Amniotic epithelial cell (primary cell): ENCODE data around the gene TGM3.

ENCODE experiments used
- DNase-seq: peaks from one replicate; pipeline ENCODE4 v3.0.0-alpha.2; 2010; ENCODE audit warnings: low read depth

TGM3 gene

DNA sequence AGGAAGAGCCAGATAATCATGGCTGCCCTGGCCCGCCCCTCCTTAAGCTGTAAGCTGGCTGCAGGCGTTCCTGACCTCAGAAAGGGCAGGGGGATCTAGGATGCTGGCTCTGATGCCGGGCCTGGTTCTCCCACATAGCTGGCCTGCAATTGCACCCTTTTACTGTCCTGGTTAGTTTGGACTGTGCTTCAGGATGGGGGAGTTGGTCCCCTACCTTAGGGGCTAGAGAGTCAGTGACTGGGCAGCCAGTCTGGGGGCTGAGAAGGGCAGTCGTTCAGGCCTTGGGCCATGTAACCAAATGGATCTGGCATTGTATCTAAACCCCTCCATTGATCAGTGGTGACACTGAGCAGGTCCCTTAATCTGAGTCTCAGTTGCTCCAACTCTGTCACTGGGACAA, 40.7 kb downstream of the TGM3 start:
- DNase-seq = no peak

- no peak for DNase-seq
These were observed 41.3 kb downstream of the TGM3 start for GRCh38 chr20:2337142-2337541.

DNA sequence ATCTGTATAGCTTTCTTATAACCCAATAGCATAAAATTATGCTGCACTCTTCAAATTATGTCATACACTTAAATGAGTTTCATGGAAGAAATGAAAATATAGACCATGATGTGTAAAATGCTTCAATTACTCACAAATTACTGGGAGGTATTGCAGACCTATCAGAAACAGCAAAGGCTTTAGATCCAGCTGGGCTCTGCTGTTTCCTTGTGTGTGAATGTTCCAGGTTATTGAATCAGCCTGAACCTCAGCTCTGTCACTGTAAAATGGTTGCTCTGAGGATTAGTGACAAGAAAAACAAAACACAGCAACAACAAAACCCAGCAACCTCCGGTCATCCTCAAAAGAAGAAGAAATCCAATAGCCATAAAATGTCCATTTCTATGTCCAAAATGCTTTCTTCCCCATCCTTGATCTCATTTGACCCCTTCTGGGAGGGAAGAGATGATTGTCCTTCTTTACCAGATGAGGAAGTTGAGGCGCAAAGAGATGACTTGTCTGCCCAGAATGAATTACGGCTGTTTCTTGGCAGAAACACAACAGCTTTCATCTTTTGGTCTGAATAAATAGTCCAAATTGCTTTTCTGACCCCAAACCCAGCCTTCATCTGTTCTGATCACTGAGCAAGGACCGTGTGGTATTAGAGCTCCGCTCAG, 42.7 kb downstream of the TGM3 start:
- no peak for DNase-seq

DNA sequence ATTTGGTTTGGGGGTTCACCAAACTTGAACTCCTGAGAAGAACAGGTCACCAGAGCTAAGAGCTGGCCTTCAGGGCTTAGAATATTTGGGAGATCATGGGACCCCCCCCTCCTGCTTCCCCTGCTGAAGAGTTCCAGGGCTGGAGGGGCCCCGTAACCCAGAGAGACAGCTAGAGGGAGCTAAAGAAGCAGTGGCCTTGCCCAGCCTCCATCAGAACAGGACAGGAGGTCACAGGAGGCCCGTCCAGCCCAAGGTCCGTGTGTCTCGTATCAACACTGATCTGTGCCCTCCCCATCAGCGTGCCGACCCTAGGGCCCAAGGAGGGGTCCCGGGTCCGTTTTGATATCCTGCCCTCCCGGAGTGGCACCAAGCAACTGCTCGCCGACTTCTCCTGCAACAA, 44.3 kb downstream of the TGM3 start:
- DNase-seq = no peak

DNA sequence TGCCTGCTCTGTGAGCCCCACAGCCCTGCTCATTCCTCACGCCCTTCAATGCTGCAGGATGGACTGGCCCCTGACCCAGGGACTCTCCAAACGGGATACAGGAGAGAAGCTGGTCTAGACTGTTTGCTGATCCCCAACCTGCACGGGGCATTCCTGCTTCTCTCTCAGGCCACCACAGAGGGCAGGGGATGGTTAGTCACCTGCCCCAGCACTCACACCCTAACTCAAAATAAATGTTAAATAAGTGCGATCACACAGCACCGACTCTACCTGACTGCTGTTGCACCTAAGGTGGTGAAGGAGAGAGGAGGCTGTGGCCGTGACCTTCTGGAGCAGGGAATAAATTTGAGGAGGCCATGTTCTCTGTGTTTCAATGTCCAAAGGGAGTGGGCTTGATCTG, 45.0 kb downstream of the TGM3 start:
- no peak for DNase-seq

DNA sequence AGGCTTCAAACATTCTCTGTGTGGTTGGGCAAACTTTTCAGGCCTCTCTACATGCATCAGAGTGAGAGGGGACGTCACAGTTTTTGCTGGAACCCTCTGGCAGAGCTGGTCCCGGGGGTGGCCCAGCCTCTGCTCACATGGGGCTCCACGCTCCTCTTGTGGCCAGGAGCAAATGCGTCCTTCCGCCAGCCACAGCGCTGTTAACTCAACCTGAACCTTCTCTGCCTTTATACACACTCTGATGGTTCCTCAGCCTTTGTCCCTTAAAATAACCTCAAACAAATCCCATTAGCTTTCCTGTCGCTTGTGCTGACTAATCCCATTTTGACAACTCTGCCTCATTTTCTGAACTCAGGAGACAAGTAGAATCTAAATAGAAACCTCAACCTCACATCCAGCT, 45.5 kb downstream of the TGM3 start:
- no peak for DNase-seq

- no peak for DNase-seq
These were observed 46.4 kb downstream of the TGM3 start for GRCh38 chr20:2342243-2342642.

DNA sequence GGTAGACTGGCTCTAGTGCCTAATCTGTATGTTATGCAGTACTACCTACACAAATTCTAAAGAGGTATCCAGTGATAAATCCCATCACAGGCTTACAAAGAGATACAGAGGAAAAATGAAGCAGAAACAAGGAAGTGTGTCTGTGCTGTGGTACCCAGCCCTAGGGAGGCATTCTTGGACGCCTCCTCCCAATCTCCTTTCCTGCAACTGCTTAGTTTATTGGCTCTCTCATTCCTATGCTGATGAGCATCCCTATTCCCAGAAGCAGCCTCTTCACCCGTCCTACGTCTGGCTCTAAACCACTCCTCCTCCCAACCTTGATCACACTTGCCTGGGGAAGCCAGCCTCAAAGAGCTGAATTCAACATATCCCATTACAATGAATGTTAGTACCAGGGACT, 50.4 kb downstream of the TGM3 start:
- no peak for DNase-seq

DNA sequence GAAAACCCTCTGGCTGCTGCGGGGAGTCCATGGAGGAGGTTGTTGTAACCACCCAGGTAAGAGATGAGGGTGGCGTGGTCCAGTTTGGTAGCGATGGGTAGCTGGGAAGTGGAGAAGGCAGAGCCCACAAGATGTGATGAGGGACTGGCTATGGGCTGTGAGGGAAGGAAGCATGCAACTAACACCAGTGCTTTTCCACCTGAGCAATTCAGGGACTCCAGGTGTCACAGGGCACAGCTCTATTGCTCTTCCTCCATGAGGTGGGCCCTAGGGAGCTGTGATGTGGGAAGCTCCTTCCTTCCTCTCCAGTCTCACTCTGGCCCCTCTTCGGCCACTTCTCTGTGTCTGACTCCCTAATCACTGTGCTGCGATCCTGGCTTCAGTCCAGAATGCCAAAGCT, 52.5 kb downstream of the TGM3 start:
- DNase-seq = no peak

DNA sequence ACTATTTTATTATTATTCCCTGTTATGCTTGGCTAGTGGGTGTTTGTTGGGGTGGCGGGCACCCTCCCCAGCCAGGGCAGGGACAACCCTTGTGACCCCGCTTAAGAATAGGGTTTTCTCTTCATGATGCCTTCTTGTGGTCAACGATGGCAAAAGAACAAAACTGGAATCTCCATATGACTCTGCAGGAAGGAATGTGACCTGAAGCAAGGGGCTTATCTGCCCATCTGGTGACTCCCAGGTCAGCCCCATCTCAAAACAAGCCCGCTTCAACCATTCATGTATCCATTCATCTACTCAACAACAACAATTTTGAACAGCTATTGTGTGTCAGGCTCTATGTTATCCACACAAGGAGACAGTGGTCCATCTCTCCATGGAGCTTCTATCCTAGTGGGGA, 54.0 kb downstream of the TGM3 start:
- DNase-seq = peak; percentile 37

- DNase-seq = no peak
These were observed 54.8 kb downstream of the TGM3 start for GRCh38 chr20:2350606-2351005.

GRCh38 chr20:2353231-2353630, 57.4 kb downstream of the TGM3 start:
- DNase-seq = no peak

DNA sequence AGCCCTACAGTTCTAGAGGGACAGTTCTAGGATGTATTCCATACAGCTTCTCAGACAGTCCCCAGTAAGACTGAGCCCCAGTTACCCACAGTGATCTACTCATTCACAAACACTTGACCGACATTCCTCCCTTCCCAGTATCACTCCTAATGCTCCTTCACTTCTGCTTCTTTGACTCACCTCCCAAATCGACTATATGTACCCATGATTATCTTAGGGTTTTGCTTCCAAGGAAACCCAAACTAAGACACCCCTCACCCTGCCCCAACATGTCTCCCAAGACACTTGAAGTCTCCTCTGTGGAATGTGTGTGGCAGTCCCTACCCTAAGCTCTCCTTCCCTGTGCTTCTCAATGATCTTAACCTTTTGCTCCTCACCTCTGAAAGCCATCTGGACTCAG, 61.3 kb downstream of the TGM3 start:
- no peak for DNase-seq

DNA sequence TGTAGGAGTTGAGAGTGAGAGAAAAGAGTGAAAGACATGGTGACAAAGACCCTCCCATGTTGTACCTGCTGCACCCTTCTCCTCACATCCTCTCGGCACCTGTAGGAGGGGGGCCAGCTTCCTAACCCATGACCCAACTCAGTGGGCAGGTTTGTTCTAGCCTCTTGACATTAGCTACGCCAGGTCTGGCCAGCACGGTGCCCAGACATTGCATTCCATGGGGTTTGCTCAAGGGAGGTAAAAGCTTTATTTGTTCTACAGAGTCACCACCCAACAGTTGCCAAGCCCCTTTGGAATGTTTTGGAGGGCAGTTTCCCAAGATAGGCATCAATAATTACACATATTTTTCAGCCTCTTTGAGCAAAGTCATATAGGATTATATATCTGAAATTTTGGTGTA, 62.2 kb downstream of the TGM3 start:
- DNase-seq = no peak

GRCh38 chr20:2361035-2361593, 65.3 kb downstream of the TGM3 start:
- DNase-seq = no peak

DNA sequence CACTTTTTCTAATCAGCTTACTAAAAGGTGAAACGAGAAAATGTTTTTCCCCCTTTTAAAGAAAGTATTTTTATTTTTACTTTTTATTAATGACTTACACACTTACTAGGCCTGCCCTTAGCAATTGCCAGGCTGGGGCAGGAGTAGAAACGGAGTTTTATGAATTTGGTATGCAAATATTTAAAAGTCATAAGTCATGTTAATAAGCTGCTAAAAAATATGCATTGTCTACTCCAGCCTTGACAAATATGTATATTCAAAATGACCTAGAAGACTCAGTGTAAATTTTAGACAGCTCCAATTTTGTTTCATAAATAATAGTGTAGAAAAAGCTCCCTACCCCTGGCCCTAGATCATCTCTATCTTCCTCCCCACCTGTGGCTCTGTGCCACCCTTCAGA, 67.4 kb downstream of the TGM3 start:
- no peak for DNase-seq

DNA sequence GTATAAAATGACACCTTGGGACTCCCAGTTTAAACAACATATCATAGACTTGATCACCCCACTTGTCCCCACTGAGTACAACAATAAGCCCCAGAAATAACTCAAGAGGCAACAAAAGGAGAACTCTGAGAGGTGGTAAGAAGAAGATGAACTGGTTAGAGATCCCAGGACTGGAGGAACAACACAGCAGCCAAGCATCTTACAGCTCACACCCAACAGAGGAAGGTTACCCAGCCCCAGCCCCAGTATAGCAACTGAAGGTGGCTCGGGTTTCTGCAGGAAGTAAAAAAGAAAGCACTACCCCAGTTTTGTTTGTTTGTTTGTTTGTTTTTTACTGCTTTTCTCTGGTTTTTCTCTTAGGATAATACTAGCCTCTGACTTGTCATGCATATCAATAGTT, 67.8 kb downstream of the TGM3 start:
- DNase-seq = no peak

DNA sequence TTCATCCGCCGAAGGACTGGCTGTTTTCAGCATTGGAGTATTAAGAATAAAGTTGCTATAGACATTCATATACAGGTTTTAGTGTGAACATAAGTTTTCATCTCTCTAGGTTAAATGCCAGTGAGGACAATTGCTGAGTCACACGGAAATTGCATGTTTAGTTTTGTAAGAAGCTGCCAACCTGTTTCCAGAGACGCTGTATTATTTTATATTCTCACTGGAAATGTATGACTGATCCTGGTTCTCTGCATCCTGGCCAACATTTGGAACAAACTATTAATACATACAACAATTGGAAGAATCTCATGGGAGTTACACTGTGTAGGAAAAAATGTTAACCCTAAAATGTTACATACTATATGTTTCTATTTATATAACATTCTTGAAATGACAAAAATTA, 68.2 kb downstream of the TGM3 start:
- no peak for DNase-seq

- DNase-seq = no peak
These were observed 69.3 kb downstream of the TGM3 start for GRCh38 chr20:2365091-2365490.

DNA sequence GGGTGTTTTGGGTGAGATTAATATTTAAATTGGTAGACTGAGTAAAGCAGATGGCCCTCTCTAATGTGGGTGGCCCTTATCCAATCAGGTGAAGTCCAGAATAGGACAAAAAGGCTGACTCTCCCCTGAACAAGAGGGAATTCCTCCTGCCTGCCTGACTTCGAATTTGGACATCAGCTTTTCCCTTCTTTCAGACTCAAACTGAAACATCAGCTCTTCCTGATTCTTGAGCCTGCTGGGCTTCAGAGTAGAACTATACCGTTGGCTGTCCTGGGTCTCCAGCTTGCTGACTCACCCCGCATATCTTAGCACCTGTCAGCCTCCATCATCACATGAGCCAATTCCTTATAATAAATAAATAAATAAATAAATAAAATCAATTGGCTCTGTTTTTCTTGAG, 69.9 kb downstream of the TGM3 start:
- no peak for DNase-seq

DNA sequence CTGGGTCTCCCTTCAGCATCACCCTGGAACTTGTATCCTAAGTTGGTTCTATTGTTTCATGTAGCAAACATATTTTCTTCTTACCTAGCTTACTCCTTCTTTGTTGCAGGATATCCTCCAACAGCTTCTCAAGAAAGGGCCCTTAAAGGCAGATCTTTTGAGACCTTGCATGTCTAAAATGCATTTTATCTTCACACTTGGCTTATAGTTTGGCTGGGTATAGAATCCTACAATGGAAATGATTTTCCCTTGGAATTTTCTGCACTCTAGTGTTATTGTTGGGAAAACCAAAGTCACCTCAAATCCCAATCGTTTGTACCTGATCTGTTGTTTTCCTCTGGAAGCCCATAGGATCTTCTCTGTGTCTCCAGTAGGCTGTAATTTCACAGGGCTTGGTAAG, 72.8 kb downstream of the TGM3 start:
- DNase-seq = no peak

GRCh38 chr20:2373098-2373497, 77.3 kb downstream of the TGM3 start:
- DNase-seq = no peak

DNA sequence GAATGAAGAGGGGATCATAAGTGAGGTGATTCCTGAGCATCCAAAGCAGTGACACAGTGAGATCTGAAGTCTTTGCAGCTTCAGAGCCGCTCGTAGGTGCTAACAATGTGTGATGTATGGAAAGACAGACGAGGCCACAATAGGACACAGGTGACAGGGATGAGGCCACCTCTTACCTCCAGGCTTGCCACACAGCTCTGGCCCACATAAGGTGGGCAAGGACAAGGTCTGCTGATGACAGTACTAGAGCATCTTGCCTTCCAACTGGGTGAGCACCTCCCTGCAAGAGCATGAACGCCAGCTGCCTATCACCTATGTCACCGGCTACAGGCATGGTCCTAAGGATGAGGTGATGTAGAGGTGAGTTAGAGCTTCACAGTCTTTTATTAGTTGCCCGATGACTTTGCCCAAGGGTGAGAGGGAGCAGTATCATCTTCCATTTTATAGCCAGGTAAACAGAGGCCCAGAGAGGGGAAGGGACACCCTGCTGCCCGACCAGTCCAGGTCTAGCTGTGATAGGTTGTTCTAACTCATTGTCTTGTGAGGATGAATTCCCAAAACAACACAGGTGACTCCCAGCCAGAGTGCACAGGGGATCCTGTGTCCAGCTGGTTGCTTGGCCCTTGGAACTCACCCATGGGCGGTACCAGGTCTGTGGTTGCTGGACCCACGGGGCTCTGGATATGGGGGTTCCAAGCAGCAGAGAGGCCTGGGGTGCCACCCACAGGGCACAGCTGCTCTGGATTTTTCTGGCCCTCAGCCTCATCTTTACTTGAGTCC, 78.7 kb downstream of the TGM3 start:
- no peak for DNase-seq

DNA sequence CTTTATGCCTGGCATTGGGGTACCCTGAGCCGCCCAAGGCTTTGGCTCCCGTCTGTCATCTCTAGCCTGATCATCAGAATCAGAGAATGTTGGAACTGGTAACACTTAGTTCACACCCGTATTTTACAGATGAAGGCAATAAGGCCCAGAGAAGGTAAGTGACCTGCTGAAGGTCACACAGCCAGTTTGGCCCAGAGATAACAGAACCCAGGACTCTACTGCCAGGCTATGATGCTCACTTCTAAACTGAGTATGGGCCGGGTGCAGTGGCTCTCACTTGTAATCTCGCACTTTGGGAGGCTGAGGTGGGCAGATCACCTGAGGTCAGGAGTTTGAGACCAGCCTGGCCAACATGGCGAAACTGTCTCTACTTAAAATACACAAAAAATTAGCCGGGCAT, 83.1 kb downstream of the TGM3 start:
- no peak for DNase-seq
